ENCODE measurements around the gene ATP8B1. TPM values are rescaled to one million over a fixed set of nuclear protein-coding genes. Genes with fewer than 3 reads are reported as not detected.

Gene ATP8B1
- total RNA-seq, 1 experiment from 2014 or later: 12.4 TPM

- Histone ChIP-seq H3K27me3 (replicated peaks) (no peaks in the 10 kb centered on the region), H3K9me3 (replicated peaks) (no peaks in the 10 kb centered on the region), H3K4me3 (no peak overlapping the region), H3K36me3 (peaks cover 20% of the 10 kb centered on the region; the same call in 1 of the 2 replicates), H3K27ac (no peak overlapping the region), H3K4me1 (replicated peaks) (peaks cover 21% of the 10 kb centered on the region)
- DNase-seq (ENCODE audit: low read depth in 1 of 2, low spot score in 2 of 2): no peak
Measured at GRCh38 chr18:57696271-57696670, 106.8 kb downstream of the ATP8B1 start.

- Histone ChIP-seq H3K27me3 (replicated peaks) (no peaks in the 10 kb centered on the region), H3K9me3 (replicated peaks) (no peaks in the 10 kb centered on the region)
Measured at GRCh38 chr18:57691363-57691762, 111.8 kb downstream of the ATP8B1 start.

GRCh38 chr18:57687970-57688369, 115.1 kb downstream of the ATP8B1 start:
- H3K36me3 ChIP-seq: peaks cover 40% of the 10 kb centered on the region
- no peak overlapping the region for H3K4me3 ChIP-seq
- no peak overlapping the region for H3K27ac ChIP-seq
- no peaks in the 10 kb centered on the region for H3K9me3 ChIP-seq (replicated peaks)
- no peak for DNase-seq (ENCODE audit: low read depth in 1 of 2, low spot score in 2 of 2)
- no peaks in the 10 kb centered on the region for H3K4me1 ChIP-seq (replicated peaks)
- no peaks in the 10 kb centered on the region for H3K27me3 ChIP-seq (replicated peaks)

More at GRCh38 chr18:57691363-57691762, 111.8 kb downstream of the ATP8B1 start:
- Histone ChIP-seq H3K36me3 (peaks cover 37% of the 10 kb centered on the region), H3K27ac (no peak overlapping the region), H3K4me1 (replicated peaks) (peaks cover 13% of the 10 kb centered on the region), H3K4me3 (no peak overlapping the region)
- DNase-seq (ENCODE audit: low read depth in 1 of 2, low spot score in 2 of 2): no peak

GRCh38 chr18:57683470-57683869, 119.6 kb downstream of the ATP8B1 start:
- Histone ChIP-seq H3K27me3 (replicated peaks) (no peaks in the 10 kb centered on the region), H3K9me3 (replicated peaks) (no peaks in the 10 kb centered on the region), H3K36me3 (peaks cover 17% of the 10 kb centered on the region), H3K4me3 (no peak overlapping the region), H3K4me1 (replicated peaks) (no peaks in the 10 kb centered on the region), H3K27ac (no peak overlapping the region)
- DNase-seq (ENCODE audit: low read depth in 1 of 2, low spot score in 2 of 2): no peak

- Histone ChIP-seq H3K9me3 (replicated peaks) (peaks cover 3% of the 10 kb centered on the region; the same call in 1 of the 2 replicates), H3K4me1 (replicated peaks) (no peaks in the 10 kb centered on the region), H3K27ac (no peak overlapping the region), H3K4me3 (no peak overlapping the region), H3K27me3 (replicated peaks) (no peaks in the 10 kb centered on the region), H3K36me3 (peaks cover 14% of the 10 kb centered on the region)
- DNase-seq (ENCODE audit: low read depth in 1 of 2, low spot score in 2 of 2): no peak
Measured at GRCh38 chr18:57677262-57678211, 125.6 kb downstream of the ATP8B1 start.

GRCh38 chr18:57674891-57675290, 128.2 kb downstream of the ATP8B1 start:
- H3K4me1 ChIP-seq (replicated peaks): no peaks in the 10 kb centered on the region
- H3K27ac ChIP-seq: no peak overlapping the region
- peaks cover 5% of the 10 kb centered on the region; the same call in 1 of the 2 replicates for H3K9me3 ChIP-seq (replicated peaks)
- H3K4me3 ChIP-seq: no peak overlapping the region
- DNase-seq (ENCODE audit: low read depth in 1 of 2, low spot score in 2 of 2): no peak
- H3K36me3 ChIP-seq: peaks cover 23% of the 10 kb centered on the region
- H3K27me3 ChIP-seq (replicated peaks): no peaks in the 10 kb centered on the region

- Histone ChIP-seq H3K27ac (no peak overlapping the region), H3K27me3 (replicated peaks) (no peaks in the 10 kb centered on the region), H3K36me3 (peaks cover 21% of the 10 kb centered on the region), H3K4me1 (replicated peaks) (no peaks in the 10 kb centered on the region), H3K4me3 (no peak overlapping the region), H3K9me3 (replicated peaks) (peaks cover 5% of the 10 kb centered on the region; the same call in 1 of the 2 replicates)
- no peak for DNase-seq (ENCODE audit: low read depth in 1 of 2, low spot score in 2 of 2)
Measured at GRCh38 chr18:57670046-57670445, 133.1 kb downstream of the ATP8B1 start.

- peaks cover 18% of the 10 kb centered on the region for H3K36me3 ChIP-seq
- H3K27ac ChIP-seq: no peak overlapping the region
- no peaks in the 10 kb centered on the region for H3K4me1 ChIP-seq (replicated peaks)
- no peaks in the 10 kb centered on the region for H3K27me3 ChIP-seq (replicated peaks)
- H3K4me3 ChIP-seq: no peak overlapping the region
- no peak for DNase-seq (ENCODE audit: low read depth in 1 of 2, low spot score in 2 of 2)
- H3K9me3 ChIP-seq (replicated peaks): peaks cover 3% of the 10 kb centered on the region; the same call in 1 of the 2 replicates
Measured at GRCh38 chr18:57668021-57668420, 135.1 kb downstream of the ATP8B1 start.

- Histone ChIP-seq H3K27ac (no peak overlapping the region), H3K4me3 (no peak overlapping the region), H3K9me3 (replicated peaks) (no peaks in the 10 kb centered on the region), H3K4me1 (replicated peaks) (no peaks in the 10 kb centered on the region), H3K36me3 (peaks cover 13% of the 10 kb centered on the region), H3K27me3 (replicated peaks) (no peaks in the 10 kb centered on the region)
- no peak for DNase-seq (ENCODE audit: low read depth in 1 of 2, low spot score in 2 of 2)
Measured at GRCh38 chr18:57666818-57667497, 136.2 kb downstream of the ATP8B1 start.

GRCh38 chr18:57664568-57665165, 138.4 kb downstream of the ATP8B1 start:
- peaks cover 15% of the 10 kb centered on the region for H3K36me3 ChIP-seq
- H3K4me3 ChIP-seq: no peak overlapping the region

GRCh38 chr18:57660961-57661360, 142.2 kb downstream of the ATP8B1 start:
- no peak overlapping the region for H3K4me3 ChIP-seq
- H3K36me3 ChIP-seq: peaks cover 26% of the 10 kb centered on the region
- no peak overlapping the region for H3K27ac ChIP-seq
- peaks cover 1% of the 10 kb centered on the region for H3K9me3 ChIP-seq (replicated peaks)
- no peaks in the 10 kb centered on the region for H3K4me1 ChIP-seq (replicated peaks)
- DNase-seq (ENCODE audit: low read depth in 1 of 2, low spot score in 2 of 2): peak in 1 of 2 experiments; percentile 48
- no peaks in the 10 kb centered on the region for H3K27me3 ChIP-seq (replicated peaks)

More at GRCh38 chr18:57664568-57665165, 138.4 kb downstream of the ATP8B1 start:
- DNase-seq (ENCODE audit: low read depth in 1 of 2, low spot score in 2 of 2): no peak
- H3K27ac ChIP-seq: no peak overlapping the region
- H3K9me3 ChIP-seq (replicated peaks): no peaks in the 10 kb centered on the region
- H3K4me1 ChIP-seq (replicated peaks): no peaks in the 10 kb centered on the region
- H3K27me3 ChIP-seq (replicated peaks): no peaks in the 10 kb centered on the region

GRCh38 chr18:57659460-57660102, 143.5 kb downstream of the ATP8B1 start:
- Histone ChIP-seq H3K4me3 (no peak overlapping the region), H3K9me3 (replicated peaks) (peaks cover 5% of the 10 kb centered on the region), H3K27me3 (replicated peaks) (no peaks in the 10 kb centered on the region), H3K4me1 (replicated peaks) (no peaks in the 10 kb centered on the region), H3K27ac (no peak overlapping the region), H3K36me3 (peaks cover 32% of the 10 kb centered on the region)
- DNase-seq (ENCODE audit: low read depth in 1 of 2, low spot score in 2 of 2): no peak

GRCh38 chr18:57657542-57657941, 145.6 kb downstream of the ATP8B1 start:
- Histone ChIP-seq H3K4me3 (no peak overlapping the region), H3K27me3 (replicated peaks) (no peaks in the 10 kb centered on the region), H3K27ac (no peak overlapping the region), H3K36me3 (peaks cover 33% of the 10 kb centered on the region), H3K4me1 (replicated peaks) (no peaks in the 10 kb centered on the region), H3K9me3 (replicated peaks) (peaks cover 5% of the 10 kb centered on the region)
- no peak for DNase-seq (ENCODE audit: low read depth in 1 of 2, low spot score in 2 of 2)

Data from SJSA1 (cell line).